ENCODE data around the gene AFG3L2. TPM values are rescaled to one million over a fixed set of nuclear protein-coding genes. Genes with fewer than 3 reads are reported as not detected.

AFG3L2 gene
- total RNA-seq, 2 donors from 2014 or later: 45.1 to 74.1 TPM

DNA sequence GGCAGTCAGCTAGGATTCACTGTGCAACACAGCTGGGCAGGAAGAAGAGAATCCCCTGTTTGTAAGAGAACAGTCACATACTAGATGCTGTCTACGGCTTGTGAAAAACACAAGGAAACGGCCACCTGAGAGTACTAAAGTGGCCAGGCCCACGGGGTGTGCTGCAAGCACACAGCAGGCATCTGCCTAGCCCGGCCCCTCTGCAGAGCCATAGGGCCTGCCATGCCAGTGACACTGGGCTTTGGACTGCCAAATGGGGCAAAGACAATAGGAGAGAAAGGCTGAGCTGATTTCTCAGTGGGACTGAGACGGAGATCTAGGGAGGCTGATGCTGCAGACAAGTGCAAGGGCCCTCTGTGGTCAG lies 58.7 kb downstream of the AFG3L2 start:
- H3K4me3 Mint-ChIP-seq: no peak overlapping the region
- no peaks in the 10 kb centered on the region for H3K27me3 Mint-ChIP-seq
- no peaks in the 10 kb centered on the region for H3K4me1 Mint-ChIP-seq (ENCODE audit: low read depth in 2 of 2)
- H3K27ac Mint-ChIP-seq: no peak overlapping the region
- DNase-seq (ENCODE audit: low spot score): no peak
- H3K9me3 Mint-ChIP-seq: no peaks in the 10 kb centered on the region
- ATAC-seq: peak in 1 of 2 donors; percentile 28
- no peaks in the 10 kb centered on the region for H3K36me3 Mint-ChIP-seq

DNA sequence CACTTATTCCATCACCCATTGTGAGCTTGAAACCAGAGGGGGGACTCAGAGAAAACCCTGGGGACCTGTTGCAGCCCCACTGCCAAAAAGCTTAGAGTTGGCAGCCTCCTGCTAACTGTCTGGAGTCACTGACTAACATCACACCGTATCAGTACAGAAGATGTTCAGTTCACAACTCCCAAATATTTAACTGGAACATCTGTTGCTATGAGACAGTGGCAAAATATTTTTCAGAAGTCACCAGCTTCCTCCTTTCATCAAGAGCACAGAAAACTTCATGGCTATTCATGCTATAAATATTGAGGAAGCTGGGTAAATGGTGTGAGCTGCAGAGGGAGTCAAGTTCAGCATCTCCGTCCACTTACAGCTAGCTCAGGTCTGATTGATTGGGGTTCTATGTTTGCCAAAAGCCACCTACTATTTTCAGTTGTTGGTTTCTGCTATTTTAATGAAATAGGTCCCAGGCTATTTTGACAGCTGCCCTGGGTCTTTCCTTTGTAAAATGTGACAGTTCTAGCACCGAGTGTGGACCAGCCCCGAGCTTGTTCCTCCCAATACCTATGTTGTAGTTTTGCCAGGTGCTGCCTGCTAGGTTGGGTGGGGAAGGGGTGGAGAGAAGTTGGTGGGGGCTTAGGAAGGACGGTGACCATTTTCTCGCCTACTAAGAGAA lies 59.2 kb downstream of the AFG3L2 start:
- Mint-ChIP-seq H3K27me3 (no peaks in the 10 kb centered on the region), H3K27ac (no peak overlapping the region), H3K36me3 (peaks cover 4% of the 10 kb centered on the region), H3K4me3 (no peak overlapping the region), H3K9me3 (no peaks in the 10 kb centered on the region), H3K4me1 (ENCODE audit: low read depth in 2 of 2) (no peaks in the 10 kb centered on the region)
- ATAC-seq: no peak
- no peak for DNase-seq (ENCODE audit: low spot score)

DNA sequence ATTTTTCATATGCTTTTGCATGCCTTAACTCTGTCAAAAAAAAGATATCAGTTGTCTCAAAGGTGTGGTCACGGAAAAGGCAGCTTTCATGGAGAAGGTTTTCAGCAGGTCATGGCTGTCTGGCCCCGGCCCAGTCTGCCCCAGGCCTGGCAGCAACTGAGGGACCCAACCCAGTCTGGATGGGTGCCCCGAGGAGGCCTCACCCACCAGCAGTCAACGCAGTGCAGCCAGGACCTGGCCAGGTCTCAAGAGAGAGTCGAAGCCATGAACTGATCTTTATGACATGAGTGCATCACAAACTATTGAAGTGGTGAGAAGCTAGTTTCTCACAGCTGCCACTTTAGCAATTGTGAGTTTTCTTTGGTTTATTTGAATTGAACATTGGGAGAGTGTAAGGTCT lies 61.1 kb downstream of the AFG3L2 start:
- peaks cover 10% of the 10 kb centered on the region for H3K36me3 Mint-ChIP-seq
- H3K27me3 Mint-ChIP-seq: peaks cover 4 to 7% of the 10 kb centered on the region in 2 donors
- no peak for DNase-seq (ENCODE audit: low spot score)
- H3K4me3 Mint-ChIP-seq: no peak overlapping the region
- H3K9me3 Mint-ChIP-seq: no peaks in the 10 kb centered on the region
- ATAC-seq: no peak
- H3K27ac Mint-ChIP-seq: no peak overlapping the region
- H3K4me1 Mint-ChIP-seq (ENCODE audit: low read depth in 2 of 2): no peaks in the 10 kb centered on the region

DNA sequence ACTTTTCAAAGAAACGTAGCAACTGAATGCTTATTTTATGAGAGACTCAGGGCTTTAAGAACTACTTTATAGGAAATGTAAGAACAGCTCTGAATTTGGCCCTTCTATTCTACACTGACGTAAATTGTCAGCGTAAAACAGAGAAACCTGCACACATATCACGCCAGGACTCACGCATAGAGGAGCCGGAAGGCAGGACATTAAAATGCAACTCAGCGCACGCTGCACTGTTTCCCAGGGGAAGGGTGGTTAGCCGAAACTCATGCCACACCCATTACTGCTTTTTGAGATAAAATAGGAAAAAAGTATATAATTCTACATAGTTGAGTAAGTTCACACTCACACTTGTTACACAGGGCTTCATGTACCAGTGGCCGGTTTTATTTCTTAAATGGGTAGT lies 61.5 kb downstream of the AFG3L2 start:
- Mint-ChIP-seq H3K36me3 (peaks cover 10% of the 10 kb centered on the region), H3K27ac (no peak overlapping the region), H3K27me3 (peaks cover 4 to 7% of the 10 kb centered on the region in 2 donors), H3K4me1 (ENCODE audit: low read depth in 2 of 2) (no peaks in the 10 kb centered on the region), H3K4me3 (no peak overlapping the region), H3K9me3 (no peaks in the 10 kb centered on the region)
- ATAC-seq (no peak), DNase-seq (ENCODE audit: low spot score) (no peak)

DNA sequence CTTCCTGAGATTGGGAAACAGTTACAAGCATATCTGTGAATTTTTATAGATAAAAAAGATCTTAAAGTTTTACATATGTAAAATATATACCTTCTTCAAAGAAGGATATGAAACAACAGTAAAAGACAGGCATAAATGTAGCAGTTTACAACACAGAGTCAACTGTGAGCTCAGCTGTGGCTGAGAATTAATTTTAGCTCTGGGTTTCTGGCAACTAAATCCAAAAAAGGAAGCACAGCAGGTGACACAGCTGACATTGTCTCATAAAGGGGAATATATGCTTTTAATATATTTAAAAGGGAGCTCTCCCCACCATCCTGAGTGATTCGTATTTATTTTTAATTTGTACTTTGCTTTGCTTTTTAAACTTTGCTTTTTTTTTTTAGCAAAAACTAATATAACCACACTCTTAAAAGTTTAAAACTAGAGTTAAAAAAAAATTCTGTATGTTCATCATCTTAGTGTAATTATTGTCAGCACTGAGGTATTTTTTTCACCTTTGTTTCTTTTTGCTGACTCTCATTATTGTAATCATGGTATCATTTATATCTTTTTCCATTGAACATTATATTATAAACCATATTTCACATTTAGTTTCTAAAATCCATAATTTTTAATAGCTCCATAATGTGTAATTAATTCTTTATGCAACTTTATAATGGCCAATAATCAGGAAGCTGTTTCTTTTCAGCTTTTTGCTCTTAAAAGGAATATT lies 62.3 kb downstream of the AFG3L2 start:
- H3K4me3 Mint-ChIP-seq: no peak overlapping the region
- no peak overlapping the region for H3K27ac Mint-ChIP-seq
- peaks cover 11% of the 10 kb centered on the region for H3K36me3 Mint-ChIP-seq
- no peaks in the 10 kb centered on the region for H3K9me3 Mint-ChIP-seq
- peaks cover 5 to 10% of the 10 kb centered on the region in 2 donors for H3K27me3 Mint-ChIP-seq
- H3K4me1 Mint-ChIP-seq (ENCODE audit: low read depth in 2 of 2): no peaks in the 10 kb centered on the region
- DNase-seq (ENCODE audit: low spot score) (no peak), ATAC-seq (no peak)

DNA sequence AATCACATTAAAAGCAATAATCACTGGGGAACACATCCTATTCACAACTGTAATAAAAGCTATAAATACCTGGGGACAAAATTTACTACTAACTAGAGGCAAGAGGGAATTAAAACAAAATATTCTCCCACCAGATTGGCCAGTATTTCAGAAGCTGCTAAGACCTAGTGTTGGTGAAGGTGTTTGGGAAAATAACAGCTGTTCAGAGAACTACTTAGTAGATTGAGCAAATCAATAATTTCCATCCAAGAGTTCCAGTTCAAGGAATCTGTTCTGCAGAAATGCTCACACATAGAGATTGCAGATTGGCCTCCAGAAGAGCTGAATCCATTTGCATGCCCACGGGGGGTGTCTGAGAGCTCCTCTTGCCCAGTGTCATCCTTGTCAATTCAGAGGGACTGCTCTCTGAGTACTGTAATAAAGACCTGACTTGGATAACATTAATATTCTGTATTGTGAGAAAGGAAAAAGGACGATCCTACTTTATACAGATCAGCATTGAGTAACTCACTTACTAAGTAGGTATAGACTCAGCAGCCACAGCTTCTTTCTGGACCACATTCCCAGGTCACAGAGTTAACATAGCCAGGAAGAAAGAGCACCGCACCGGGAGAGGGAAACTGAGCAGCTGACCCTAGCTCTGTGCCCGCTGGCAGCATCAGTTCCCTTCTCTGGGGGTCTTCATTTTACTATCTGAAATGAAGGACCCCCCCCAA lies 63.3 kb downstream of the AFG3L2 start:
- Mint-ChIP-seq H3K9me3 (no peaks in the 10 kb centered on the region), H3K4me1 (ENCODE audit: low read depth in 2 of 2) (peaks cover 0 to 2% of the 10 kb centered on the region in 2 donors), H3K36me3 (peaks cover 16% of the 10 kb centered on the region), H3K27me3 (peaks cover 10 to 16% of the 10 kb centered on the region in 2 donors), H3K4me3 (no peak overlapping the region), H3K27ac (no peak overlapping the region)
- ATAC-seq (no peak), DNase-seq (ENCODE audit: low spot score) (no peak)

GRCh38 chr18:12312976-12313375 lies 64.1 kb downstream of the AFG3L2 start:
- Mint-ChIP-seq H3K27ac (no peak overlapping the region), H3K9me3 (no peaks in the 10 kb centered on the region), H3K36me3 (peaks cover 16% of the 10 kb centered on the region), H3K27me3 (peaks cover 10 to 16% of the 10 kb centered on the region in 2 donors), H3K4me1 (ENCODE audit: low read depth in 2 of 2) (peaks cover 0 to 2% of the 10 kb centered on the region in 2 donors), H3K4me3 (no peak overlapping the region)
- DNase-seq (ENCODE audit: low spot score): no peak
- no peak for ATAC-seq

- Mint-ChIP-seq H3K9me3 (no peaks in the 10 kb centered on the region), H3K4me1 (ENCODE audit: low read depth in 2 of 2) (peaks cover 5 to 9% of the 10 kb centered on the region in 2 donors), H3K27me3 (peaks cover 27 to 34% of the 10 kb centered on the region in 2 donors), H3K36me3 (peaks cover 16% of the 10 kb centered on the region), H3K27ac (no peak overlapping the region), H3K4me3 (no peak overlapping the region)
- DNase-seq (ENCODE audit: low spot score) (no peak), ATAC-seq (no peak)
Measured at GRCh38 chr18:12310762-12311161, 66.3 kb downstream of the AFG3L2 start.

DNA sequence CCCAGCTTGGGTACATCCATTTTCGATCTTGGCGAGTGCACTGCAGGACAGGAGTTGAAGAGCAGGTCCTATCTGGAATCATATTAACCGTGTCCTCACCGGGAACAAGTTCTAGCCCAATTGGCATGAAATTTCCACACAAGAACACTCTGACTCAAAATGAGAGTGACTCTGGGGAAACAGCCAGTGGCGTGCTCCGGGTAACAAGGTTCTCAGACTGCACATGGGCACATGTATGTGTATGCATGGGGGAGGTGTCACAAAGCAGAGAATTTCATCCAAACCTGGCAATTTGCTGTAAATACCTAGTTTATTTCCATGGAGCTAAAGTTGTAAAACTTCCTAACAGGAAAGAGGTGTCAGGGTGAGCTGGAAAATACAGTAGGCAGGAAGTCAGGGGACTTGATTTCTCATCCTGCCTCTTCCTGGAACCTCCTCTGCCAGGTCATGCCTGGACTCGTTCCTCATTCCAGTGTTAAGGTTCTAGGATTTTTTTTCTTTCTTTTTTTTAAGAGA lies 67.3 kb downstream of the AFG3L2 start:
- DNase-seq (ENCODE audit: low spot score): no peak
- ATAC-seq: no peak
- H3K4me1 Mint-ChIP-seq (ENCODE audit: low read depth in 2 of 2): peaks cover 5 to 9% of the 10 kb centered on the region in 2 donors
- H3K9me3 Mint-ChIP-seq: no peaks in the 10 kb centered on the region
- H3K27ac Mint-ChIP-seq: no peak overlapping the region
- peak overlapping the region; percentile 35 for H3K4me3 Mint-ChIP-seq
- H3K36me3 Mint-ChIP-seq: peaks cover 16% of the 10 kb centered on the region
- H3K27me3 Mint-ChIP-seq: peaks cover 32 to 34% of the 10 kb centered on the region in 2 donors

- Mint-ChIP-seq H3K36me3 (peaks cover 16% of the 10 kb centered on the region), H3K4me1 (ENCODE audit: low read depth in 2 of 2) (peaks cover 5 to 9% of the 10 kb centered on the region in 2 donors), H3K27me3 (peaks cover 34% of the 10 kb centered on the region in 2 donors), H3K9me3 (no peaks in the 10 kb centered on the region), H3K4me3 (peak overlapping the region; percentile 38), H3K27ac (no peak overlapping the region)
- DNase-seq (ENCODE audit: low spot score) (no peak), ATAC-seq (peak; percentile 73 to 82)
Measured at GRCh38 chr18:12308386-12309100, 68.5 kb downstream of the AFG3L2 start.

DNA sequence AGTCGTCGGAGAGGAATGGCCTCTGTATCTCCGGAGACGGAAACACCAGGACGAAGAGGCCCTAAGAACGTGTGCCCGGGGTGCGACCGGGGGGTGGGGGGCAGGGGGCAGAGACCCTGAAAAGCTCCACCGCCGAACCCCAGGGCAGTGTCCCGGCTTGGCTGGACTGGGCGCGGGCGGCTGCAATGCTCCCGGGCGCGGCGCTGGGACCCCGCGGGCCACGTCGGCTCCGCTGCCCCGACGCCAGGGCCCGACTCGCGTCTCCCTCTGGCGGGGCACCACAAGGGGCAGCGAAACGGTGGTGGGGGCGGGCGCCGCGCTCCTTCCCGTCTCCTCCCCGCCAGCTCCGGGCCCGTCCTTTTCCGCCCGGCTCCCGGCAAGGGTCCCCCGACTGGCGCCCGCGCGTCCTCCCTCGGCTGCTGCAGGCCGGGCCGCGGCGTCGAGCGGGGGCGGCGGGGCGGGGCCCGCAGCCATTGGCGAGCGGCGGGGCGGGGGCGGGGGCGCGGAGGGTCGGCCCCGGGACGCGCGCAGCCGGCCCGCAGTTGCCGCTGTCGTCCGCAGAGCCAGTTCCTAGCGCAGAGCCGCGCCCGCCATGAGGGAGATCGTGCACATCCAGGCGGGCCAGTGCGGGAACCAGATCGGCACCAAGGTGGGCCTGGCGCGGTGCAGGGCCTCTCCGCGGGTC lies 69.2 kb downstream of the AFG3L2 start, which contains the start of gene TUBB6:
TUBB6 (plus strand) TSS at position 541 of the 685 bp plus-strand sequence; CDS start at position 593, 52 bp downstream.
- H3K27me3 Mint-ChIP-seq: peaks cover 34% of the 10 kb centered on the region in 2 donors
- peaks cover 5 to 9% of the 10 kb centered on the region in 2 donors for H3K4me1 Mint-ChIP-seq (ENCODE audit: low read depth in 2 of 2)
- peak; percentile 63 to 77 for ATAC-seq
- peaks cover 12% of the 10 kb centered on the region for H3K36me3 Mint-ChIP-seq
- DNase-seq (ENCODE audit: low spot score): no peak
- H3K9me3 Mint-ChIP-seq: no peaks in the 10 kb centered on the region
- no peak within 1 kb of the TSS for H3K27ac Mint-ChIP-seq
- peak within 1 kb of the TSS; percentile 58 for H3K4me3 Mint-ChIP-seq

GRCh38 chr18:12306752-12307700 lies 70.0 kb downstream of the AFG3L2 start:
- Mint-ChIP-seq H3K27me3 (peaks cover 33 to 34% of the 10 kb centered on the region in 2 donors), H3K27ac (no peak overlapping the region), H3K36me3 (peaks cover 12% of the 10 kb centered on the region), H3K4me1 (ENCODE audit: low read depth in 2 of 2) (peaks cover 5 to 9% of the 10 kb centered on the region in 2 donors), H3K9me3 (no peaks in the 10 kb centered on the region), H3K4me3 (peak overlapping the region; percentile 58)
- ATAC-seq (no peak), DNase-seq (ENCODE audit: low spot score) (no peak)

Measured in natural killer cell treated with Interleukin-12 subunit alpha and Interleukin-12 subunit beta and Interleukin-15 and Interleukin-18, amount 100 ng/mL, for 72 hours (primary cell).